Liver (tissue), 3 donors: ENCODE measurements around the gene ARHGEF28.

Source experiments
- CTCF ChIP-seq: fragments of 150-350 bp; IDR thresholded peaks from 2 replicates; pipeline ENCODE4 v1.5.1; 2017; ENCODE audit warnings: improper control_type of control experiment, low read depth, low read length; ENCODE audit not compliant: missing input control
- EGR1 ChIP-seq, 2 donors: IDR thresholded peaks; 2 replicates each; pipeline ENCODE4 v1.6.1; 2016 to 2018; ENCODE audit warnings: antibody characterized with exemption in 2 of 2, low read depth in 2 of 2
- GABPA ChIP-seq, 2 donors: IDR thresholded peaks in 1 of 2; conservative IDR thresholded peaks in 1 of 2; 2 replicates each; pipeline ENCODE4 v1.6.1; 2016; ENCODE audit warnings: antibody characterized with exemption in 2 of 2, mild to moderate bottlenecking in 1 of 2, moderate library complexity in 1 of 2
- RAD21 ChIP-seq, 2 donors: IDR thresholded peaks; 2 replicates each; pipeline ENCODE4 v1.6.1; 2016; ENCODE audit warnings: antibody characterized with exemption in 2 of 2, mild to moderate bottlenecking in 2 of 2
- RXRA ChIP-seq, 2 donors: IDR thresholded peaks; 2 replicates each; pipeline ENCODE4 v1.6.1; 2017 to 2018; ENCODE audit warnings: antibody characterized with exemption in 2 of 2, mild to moderate bottlenecking in 1 of 2
- SP1 ChIP-seq: IDR thresholded peaks from 2 replicates; pipeline ENCODE4 v1.6.1; 2018; ENCODE audit warnings: antibody characterized with exemption, mild to moderate bottlenecking
- YY1 ChIP-seq: IDR thresholded peaks from 2 replicates; pipeline ENCODE4 v1.6.1; 2016; ENCODE audit warnings: antibody characterized with exemption, mild to moderate bottlenecking
- TF ChIP-seq, protein P1 (sequence below): IDR thresholded peaks from 2 replicates; pipeline ENCODE4 v1.6.1; 2016; ENCODE audit warnings: antibody characterized with exemption, mild to moderate bottlenecking
- TF ChIP-seq, protein P2 (sequence below): IDR thresholded peaks from 2 replicates; pipeline ENCODE4 v1.6.1; 2016; ENCODE audit warnings: antibody characterized with exemption
- TF ChIP-seq, protein P3 (sequence below): IDR thresholded peaks from 2 replicates; pipeline ENCODE4 v1.6.1; 2016; ENCODE audit warnings: antibody characterized with exemption
- TF ChIP-seq, protein P4 (sequence below): IDR thresholded peaks from 2 replicates; pipeline ENCODE4 v1.6.1; 2016; ENCODE audit warnings: antibody characterized with exemption
- donor health status: healthy.
- donor health status: healthy.

DNA sequence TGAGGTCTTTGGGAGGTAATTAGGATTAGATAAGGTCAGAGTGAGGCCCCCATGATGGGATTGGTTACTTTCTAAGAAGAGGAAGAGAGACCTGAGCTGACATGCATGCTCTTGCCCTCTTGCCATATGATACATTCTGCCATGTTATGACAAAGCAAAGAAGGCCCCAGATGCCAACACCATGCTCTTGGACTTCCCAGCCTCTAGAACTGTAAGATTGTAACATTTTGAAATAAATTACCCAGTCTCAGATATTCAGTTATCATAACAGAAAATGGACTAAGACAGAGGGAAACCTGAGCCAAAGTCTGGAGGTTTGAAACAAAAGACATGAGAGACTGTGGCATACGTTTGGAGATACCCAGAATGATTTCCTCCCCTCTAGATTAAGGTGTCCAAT lies 318.6 kb downstream of the ARHGEF28 start:
- no peak for TF ChIP-seq RAD21 (IDR thresholded peaks at IDR 0.05)
- TF ChIP-seq CTCF: no peak
- TF ChIP-seq, protein P1, sequence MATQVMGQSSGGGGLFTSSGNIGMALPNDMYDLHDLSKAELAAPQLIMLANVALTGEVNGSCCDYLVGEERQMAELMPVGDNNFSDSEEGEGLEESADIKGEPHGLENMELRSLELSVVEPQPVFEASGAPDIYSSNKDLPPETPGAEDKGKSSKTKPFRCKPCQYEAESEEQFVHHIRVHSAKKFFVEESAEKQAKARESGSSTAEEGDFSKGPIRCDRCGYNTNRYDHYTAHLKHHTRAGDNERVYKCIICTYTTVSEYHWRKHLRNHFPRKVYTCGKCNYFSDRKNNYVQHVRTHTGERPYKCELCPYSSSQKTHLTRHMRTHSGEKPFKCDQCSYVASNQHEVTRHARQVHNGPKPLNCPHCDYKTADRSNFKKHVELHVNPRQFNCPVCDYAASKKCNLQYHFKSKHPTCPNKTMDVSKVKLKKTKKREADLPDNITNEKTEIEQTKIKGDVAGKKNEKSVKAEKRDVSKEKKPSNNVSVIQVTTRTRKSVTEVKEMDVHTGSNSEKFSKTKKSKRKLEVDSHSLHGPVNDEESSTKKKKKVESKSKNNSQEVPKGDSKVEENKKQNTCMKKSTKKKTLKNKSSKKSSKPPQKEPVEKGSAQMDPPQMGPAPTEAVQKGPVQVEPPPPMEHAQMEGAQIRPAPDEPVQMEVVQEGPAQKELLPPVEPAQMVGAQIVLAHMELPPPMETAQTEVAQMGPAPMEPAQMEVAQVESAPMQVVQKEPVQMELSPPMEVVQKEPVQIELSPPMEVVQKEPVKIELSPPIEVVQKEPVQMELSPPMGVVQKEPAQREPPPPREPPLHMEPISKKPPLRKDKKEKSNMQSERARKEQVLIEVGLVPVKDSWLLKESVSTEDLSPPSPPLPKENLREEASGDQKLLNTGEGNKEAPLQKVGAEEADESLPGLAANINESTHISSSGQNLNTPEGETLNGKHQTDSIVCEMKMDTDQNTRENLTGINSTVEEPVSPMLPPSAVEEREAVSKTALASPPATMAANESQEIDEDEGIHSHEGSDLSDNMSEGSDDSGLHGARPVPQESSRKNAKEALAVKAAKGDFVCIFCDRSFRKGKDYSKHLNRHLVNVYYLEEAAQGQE: no peak
- no peak for TF ChIP-seq RXRA (IDR thresholded peaks at IDR 0.05)
- TF ChIP-seq, protein P2, sequence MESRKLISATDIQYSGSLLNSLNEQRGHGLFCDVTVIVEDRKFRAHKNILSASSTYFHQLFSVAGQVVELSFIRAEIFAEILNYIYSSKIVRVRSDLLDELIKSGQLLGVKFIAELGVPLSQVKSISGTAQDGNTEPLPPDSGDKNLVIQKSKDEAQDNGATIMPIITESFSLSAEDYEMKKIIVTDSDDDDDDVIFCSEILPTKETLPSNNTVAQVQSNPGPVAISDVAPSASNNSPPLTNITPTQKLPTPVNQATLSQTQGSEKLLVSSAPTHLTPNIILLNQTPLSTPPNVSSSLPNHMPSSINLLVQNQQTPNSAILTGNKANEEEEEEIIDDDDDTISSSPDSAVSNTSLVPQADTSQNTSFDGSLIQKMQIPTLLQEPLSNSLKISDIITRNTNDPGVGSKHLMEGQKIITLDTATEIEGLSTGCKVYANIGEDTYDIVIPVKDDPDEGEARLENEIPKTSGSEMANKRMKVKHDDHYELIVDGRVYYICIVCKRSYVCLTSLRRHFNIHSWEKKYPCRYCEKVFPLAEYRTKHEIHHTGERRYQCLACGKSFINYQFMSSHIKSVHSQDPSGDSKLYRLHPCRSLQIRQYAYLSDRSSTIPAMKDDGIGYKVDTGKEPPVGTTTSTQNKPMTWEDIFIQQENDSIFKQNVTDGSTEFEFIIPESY: no peak
- no peak for TF ChIP-seq SP1
- TF ChIP-seq, protein P3, sequence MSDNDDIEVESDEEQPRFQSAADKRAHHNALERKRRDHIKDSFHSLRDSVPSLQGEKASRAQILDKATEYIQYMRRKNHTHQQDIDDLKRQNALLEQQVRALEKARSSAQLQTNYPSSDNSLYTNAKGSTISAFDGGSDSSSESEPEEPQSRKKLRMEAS: no peak
- no peak for TF ChIP-seq EGR1 (IDR thresholded peaks at IDR 0.05; ENCODE audit: low read depth in 2 of 2)
- TF ChIP-seq YY1: no peak
- TF ChIP-seq GABPA (IDR thresholded peaks at IDR 0.05 in 1 of 2, conservative IDR thresholded peaks at IDR 0.05 in 1 of 2): no peak
- TF ChIP-seq, protein P4, sequence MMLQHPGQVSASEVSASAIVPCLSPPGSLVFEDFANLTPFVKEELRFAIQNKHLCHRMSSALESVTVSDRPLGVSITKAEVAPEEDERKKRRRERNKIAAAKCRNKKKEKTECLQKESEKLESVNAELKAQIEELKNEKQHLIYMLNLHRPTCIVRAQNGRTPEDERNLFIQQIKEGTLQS: no peak
